Measurements from ENCODE around the gene ST6GAL1.

ST6GAL1 gene

GRCh38 chr3:186997061-186997460 is 66.7 kb downstream of the ST6GAL1 start:
- TF ChIP-seq CTCF (IDR thresholded peaks at IDR 0.05): no peak
- Histone ChIP-seq H3K27ac (peak overlapping the region in 1 of 2 donors; percentile 26), H3K4me3 (no peak overlapping the region)
- DNase-seq (ENCODE audit: low spot score): no peak

DNA sequence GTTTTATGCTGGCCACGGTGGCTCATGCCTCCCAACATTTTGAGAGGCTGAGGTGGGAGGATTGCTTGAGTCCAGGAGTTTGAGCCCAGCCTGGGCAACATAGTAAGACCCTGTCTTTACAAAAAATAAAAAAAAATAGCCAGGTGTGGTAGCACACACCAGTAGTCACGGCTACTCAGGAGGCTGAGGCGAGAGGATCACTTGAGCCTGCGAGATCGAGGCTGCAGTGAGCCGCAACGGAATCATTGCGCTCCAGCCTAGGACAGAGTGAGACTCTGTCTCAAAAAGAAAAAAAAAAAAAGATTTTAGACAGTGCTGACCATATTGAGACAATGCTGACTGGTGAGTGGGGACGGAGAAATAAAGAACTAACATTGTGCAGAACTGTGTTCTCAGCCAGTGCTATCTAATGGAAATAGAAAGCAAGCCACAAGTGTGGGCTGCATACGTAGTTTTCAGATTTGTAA is 67.2 kb downstream of the ST6GAL1 start:
- no peak for DNase-seq (ENCODE audit: low spot score)
- TF ChIP-seq CTCF (IDR thresholded peaks at IDR 0.05): no peak
- Histone ChIP-seq H3K4me3 (no peak overlapping the region), H3K27ac (peak overlapping the region in 1 of 2 donors; percentile 26)

- DNase-seq (ENCODE audit: low spot score): no peak
- Histone ChIP-seq H3K27ac (peak overlapping the region in 1 of 2 donors; percentile 54), H3K4me3 (no peak overlapping the region)
- no peak for TF ChIP-seq CTCF (IDR thresholded peaks at IDR 0.05)
Observed at GRCh38 chr3:186998937-186999368, 68.6 kb downstream of the ST6GAL1 start.

GRCh38 chr3:187000711-187001151 is 70.4 kb downstream of the ST6GAL1 start:
- Histone ChIP-seq H3K4me3 (no peak overlapping the region), H3K27ac (peak overlapping the region in 1 of 2 donors; percentile 51)
- TF ChIP-seq CTCF (IDR thresholded peaks at IDR 0.05): no peak
- peak; percentile 38 for DNase-seq (ENCODE audit: low spot score)

DNA sequence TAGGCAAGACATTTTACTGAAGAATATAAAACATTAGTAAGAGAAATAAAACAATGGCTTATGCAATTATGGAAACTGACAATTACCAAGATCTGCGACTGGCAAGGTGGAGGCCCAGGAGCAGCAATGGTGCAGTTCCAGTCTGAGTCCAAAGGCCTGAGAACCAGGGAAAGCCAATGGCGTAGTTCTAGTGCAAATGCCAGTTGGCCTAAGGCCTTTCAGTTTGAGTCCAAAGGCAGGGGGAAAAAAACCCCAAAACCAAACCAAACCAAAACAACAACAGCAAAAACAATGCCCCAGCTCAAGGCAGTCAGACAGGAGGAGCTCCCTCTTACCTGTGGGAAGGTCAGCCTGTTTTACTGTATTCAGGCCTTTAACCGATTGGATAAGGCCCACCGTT is 72.6 kb downstream of the ST6GAL1 start:
- Histone ChIP-seq H3K27ac (no peak overlapping the region), H3K4me3 (no peak overlapping the region)
- no peak for TF ChIP-seq CTCF (IDR thresholded peaks at IDR 0.05)
- no peak for DNase-seq (ENCODE audit: low spot score)

GRCh38 chr3:187005827-187006481 is 75.6 kb downstream of the ST6GAL1 start:
- no peak for TF ChIP-seq CTCF (IDR thresholded peaks at IDR 0.05)
- no peak for DNase-seq (ENCODE audit: low spot score)
- Histone ChIP-seq H3K27ac (no peak overlapping the region), H3K4me3 (no peak overlapping the region)
